ENCODE results near the gene FEM1B. TPM values are rescaled to one million over a fixed set of nuclear protein-coding genes. Genes with fewer than 3 reads are reported as not detected.

The FEM1B gene
- total and polyA plus RNA-seq, 2 donors (not counting 3 experiments of a cell fraction or from before 2014, with no cell fraction given): 11.1 to 33.2 TPM

GRCh38 chr15:68249058-68249713, 28.4 kb upstream of the FEM1B start:
- CTCF ChIA-PET: interaction anchor here (5.5 kb wide), 1 partner anchor 57 kb away, joined by 233 read pairs; no protein-coding TSS in a partner anchor
- FAIRE-seq: no peak

More at GRCh38 chr15:68249058-68249713, 28.4 kb upstream of the FEM1B start:
- H3K9ac ChIP-seq (replicated peaks; ENCODE audit: extremely low read depth, insufficient read depth, low read length): no peak overlapping the region
- no peaks in the 10 kb centered on the region for H3K36me3 ChIP-seq (ENCODE audit: control insufficient read depth in 2 of 2, extremely low read depth in 1 of 2, insufficient read depth in 2 of 2, low read length in 2 of 2)
- H4K20me1 ChIP-seq (replicated peaks; ENCODE audit: control insufficient read depth, extremely low read depth, insufficient read depth, low read length): no peaks in the 10 kb centered on the region
- dilution Hi-C loops (cut with MboI; ENCODE audit: extremely low pct_ligation_motif_present, low sequenced_read_pairs): no loop called here
- H3K4me2 ChIP-seq (ENCODE audit: insufficient read depth, low read length): no peak overlapping the region
- no peaks in the 10 kb centered on the region for H3K79me2 ChIP-seq (ENCODE audit: control insufficient read depth, insufficient read depth, low read length)
- POLR2A ChIA-PET: no interaction called here
- H2AFZ ChIP-seq (ENCODE audit: low read depth, low read length): no peak overlapping the region
- peaks cover 7 to 8% of the 10 kb centered on the region in 2 experiments for H3K27me3 ChIP-seq (ENCODE audit: control insufficient read depth in 2 of 2, insufficient read depth in 2 of 2, low read length in 2 of 2)
- no TSS peak for BruUV-seq (replicated peaks)
- TF ChIP-seq CTCF (IDR thresholded peaks at IDR 0.05; ENCODE audit: extremely low read depth in 1 of 2, insufficient read depth in 1 of 2, low read depth in 1 of 2, low read length in 2 of 2) (no peak), JUN (IDR thresholded peaks at IDR 0.05; ENCODE audit: borderline replicate concordance, insufficient read depth, insufficient read length, low read depth) (no peak), EZH2 (IDR thresholded peaks at IDR 0.05; ENCODE audit: borderline replicate concordance, low read depth, low read length, severe bottlenecking) (no peak), MAX (IDR thresholded peaks at IDR 0.05; ENCODE audit: insufficient read depth, insufficient read length) (no peak), POLR2A (IDR thresholded peaks at IDR 0.05; ENCODE audit: low read depth, low read length) (no peak), MYC (IDR thresholded peaks at IDR 0.05; ENCODE audit: low read depth, low read length) (no peak), FOS (IDR thresholded peaks at IDR 0.05; ENCODE audit: borderline replicate concordance, insufficient read depth, low read length) (no peak), POLR2AphosphoS5 (IDR thresholded peaks at IDR 0.05; ENCODE audit: insufficient read depth, low read depth, low read length) (no peak), GATA2 (IDR thresholded peaks at IDR 0.05; ENCODE audit: insufficient read depth, insufficient read length, low read depth, low read length) (no peak)
- intact Hi-C loops (cut with micrococcal nuclease): no loop called here
- no peak for DNase-seq (ENCODE audit: low read depth, low spot score)
- H3K9me3 ChIP-seq (replicated peaks; ENCODE audit: control insufficient read depth, insufficient read depth, low read length): no peaks in the 10 kb centered on the region
- H3K27ac ChIP-seq (ENCODE audit: insufficient read depth, low read depth, low read length): no peak overlapping the region
- H3K4me3 ChIP-seq (replicated peaks in 1 of 3; ENCODE audit: insufficient read depth in 1 of 3, low read depth in 1 of 3, low read length in 3 of 3): no peak overlapping the region
- H3K9me1 ChIP-seq (replicated peaks; ENCODE audit: control insufficient read depth, extremely low read depth, insufficient read depth, low read length): no peaks in the 10 kb centered on the region
- H3K4me1 ChIP-seq (ENCODE audit: control insufficient read depth, extremely low read depth, insufficient read depth, low read length): no peaks in the 10 kb centered on the region
